Right hindlimb (tissue), 1 donor: Measurements from ENCODE around the gene KIF19.

ENCODE experiments used
- DNase-seq: peaks from one replicate; pipeline ENCODE4 v3.0.0-alpha.2; 2018

The KIF19 gene

GRCh38 chr17:74342224-74342623, 16.2 kb downstream of the KIF19 start:
- no peak for DNase-seq

DNA sequence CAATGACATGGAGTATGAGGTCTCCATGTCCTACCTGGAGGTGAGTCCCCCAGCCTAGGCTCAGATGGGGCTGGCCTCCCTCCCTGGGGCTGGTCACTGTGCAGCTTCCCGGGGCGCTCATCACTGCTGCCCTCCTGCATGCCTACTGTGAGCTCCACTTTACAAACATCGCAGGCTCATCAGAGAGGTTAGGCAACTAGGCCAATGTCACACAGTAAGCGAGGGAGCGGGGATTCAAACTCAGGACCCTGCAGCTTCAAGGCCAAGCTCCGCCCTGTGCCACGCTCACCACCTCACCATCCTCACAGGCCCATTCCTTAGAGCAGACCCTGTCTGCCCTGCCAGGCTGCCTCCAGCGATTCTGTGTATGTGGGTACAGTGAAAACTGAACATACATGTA, 17.1 kb downstream of the KIF19 start:
- no peak for DNase-seq

- DNase-seq, result no peak
These were observed 17.7 kb downstream of the KIF19 start for GRCh38 chr17:74343526-74344284.

- no peak for DNase-seq
These were observed 18.6 kb downstream of the KIF19 start for GRCh38 chr17:74344658-74345057.

DNA sequence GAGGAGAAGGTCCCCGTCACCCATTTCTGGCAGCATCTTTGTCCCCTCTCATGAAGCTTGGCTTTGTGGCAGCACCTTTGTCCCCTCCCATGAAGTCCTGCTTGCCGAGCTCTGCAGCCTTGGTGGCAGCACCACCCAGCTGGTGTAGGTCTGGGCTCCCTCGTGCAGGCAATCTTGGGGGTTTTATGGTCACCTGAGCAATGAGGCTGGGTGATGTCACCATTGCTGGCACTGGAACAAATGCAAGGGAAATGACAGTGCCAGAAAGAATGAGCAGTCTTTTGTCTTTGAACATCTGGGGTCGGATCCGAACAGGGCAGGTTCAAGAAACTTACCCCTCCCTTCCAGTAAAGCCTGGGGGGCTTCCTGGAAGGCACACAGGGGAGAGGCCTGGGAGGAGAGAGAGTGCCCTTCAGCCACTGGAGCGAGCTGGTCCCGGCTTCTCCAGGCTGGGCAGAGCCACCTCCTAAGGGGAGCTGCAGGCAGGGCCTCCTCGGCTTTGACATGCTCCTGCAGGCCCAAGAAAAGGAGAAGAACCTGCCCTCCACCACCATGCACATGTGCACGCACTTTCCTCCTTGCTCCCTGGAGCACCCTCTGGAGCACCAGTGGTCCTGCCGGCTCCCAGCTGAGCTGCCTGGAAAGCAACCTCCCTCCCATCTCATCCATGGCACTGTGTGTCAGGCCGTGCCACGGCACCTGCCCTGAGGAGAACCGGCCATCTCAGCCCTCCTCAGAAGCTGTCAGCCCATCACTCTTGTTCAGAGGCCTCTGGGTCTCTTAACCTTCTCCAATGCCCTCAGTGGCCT, 19.6 kb downstream of the KIF19 start:
- no peak for DNase-seq

- DNase-seq, result no peak
These were observed 21.6 kb downstream of the KIF19 start for GRCh38 chr17:74347646-74348045.

GRCh38 chr17:74349120-74349519, 23.1 kb downstream of the KIF19 start:
- DNase-seq, result no peak

DNA sequence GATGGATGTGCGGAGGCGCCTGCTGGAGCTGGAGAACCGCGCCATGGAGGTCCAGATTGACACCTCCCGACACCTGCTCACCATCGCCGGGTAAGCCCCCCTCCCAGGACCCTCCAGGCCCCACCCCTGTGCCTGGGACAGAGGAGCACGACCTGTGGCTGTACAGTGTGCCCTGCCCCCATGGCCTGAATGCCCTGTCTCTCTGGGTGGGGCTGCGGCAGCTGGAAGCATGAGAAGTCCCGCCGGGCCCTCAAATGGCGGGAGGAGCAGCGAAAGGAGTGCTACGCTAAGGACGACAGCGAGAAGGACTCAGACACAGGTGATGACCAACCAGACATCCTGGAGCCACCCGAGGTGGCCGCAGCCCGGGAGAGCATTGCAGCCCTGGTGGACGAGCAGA, 24.5 kb downstream of the KIF19 start:
- DNase-seq, result no peak

- DNase-seq, result no peak
These were observed 25.7 kb downstream of the KIF19 start for GRCh38 chr17:74351552-74352210.

GRCh38 chr17:74353446-74354060, 27.5 kb downstream of the KIF19 start:
- no peak for DNase-seq

DNA sequence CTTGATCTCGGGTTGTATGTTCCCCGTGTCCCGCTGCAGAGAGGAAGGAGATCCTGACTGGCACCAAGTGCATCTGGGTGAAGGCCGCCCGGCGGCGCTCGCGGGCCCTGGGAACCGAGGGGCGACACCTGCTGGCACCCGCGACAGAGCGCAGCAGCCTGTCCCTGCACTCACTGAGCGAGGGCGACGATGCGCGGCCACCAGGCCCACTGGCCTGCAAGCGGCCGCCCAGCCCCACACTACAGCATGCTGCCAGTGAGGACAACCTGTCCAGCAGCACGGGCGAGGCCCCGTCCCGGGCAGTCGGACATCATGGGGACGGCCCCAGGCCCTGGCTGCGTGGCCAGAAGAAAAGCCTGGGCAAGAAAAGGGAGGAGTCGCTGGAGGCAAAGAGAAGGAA, 28.1 kb downstream of the KIF19 start:
- no peak for DNase-seq

DNA sequence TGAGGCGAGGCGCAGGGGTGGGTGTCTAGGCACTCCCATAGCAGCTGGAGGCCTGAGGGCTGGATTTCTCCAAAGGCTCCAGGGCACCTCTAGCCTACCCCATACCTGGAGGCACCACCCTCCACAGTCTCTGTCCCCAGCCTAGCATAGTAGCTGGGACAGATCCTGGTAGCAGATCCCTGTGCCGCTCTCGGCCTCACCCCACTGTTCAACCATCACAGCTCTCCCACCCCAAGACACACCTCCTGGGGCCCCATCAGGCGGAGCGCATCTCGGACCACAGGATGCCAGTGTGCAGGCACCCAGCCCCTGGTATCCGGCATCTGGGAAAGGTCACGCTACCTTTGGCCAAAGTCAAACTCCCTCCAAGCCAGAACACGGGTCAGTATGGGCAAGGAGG, 28.5 kb downstream of the KIF19 start:
- no peak for DNase-seq

DNA sequence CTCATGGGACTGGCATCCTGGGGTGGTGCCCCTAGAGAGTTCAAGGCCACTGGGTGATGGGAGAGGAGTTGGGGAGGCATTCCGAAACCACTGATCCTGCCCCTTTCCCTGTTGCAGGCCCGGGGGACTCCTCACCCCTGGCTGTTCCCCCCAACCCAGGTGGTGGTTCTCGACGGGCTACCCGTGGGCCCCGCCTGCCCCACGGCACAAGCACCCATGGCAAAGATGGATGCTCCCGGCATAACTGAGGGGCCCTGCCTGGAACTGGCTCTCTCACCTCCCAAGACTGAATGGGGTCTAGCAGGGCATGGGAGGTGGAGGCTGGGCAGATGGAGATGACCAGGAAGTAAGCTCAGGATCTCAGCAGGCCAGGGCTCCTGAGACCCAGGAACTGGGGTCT, 29.0 kb downstream of the KIF19 start:
- no peak for DNase-seq

DNA sequence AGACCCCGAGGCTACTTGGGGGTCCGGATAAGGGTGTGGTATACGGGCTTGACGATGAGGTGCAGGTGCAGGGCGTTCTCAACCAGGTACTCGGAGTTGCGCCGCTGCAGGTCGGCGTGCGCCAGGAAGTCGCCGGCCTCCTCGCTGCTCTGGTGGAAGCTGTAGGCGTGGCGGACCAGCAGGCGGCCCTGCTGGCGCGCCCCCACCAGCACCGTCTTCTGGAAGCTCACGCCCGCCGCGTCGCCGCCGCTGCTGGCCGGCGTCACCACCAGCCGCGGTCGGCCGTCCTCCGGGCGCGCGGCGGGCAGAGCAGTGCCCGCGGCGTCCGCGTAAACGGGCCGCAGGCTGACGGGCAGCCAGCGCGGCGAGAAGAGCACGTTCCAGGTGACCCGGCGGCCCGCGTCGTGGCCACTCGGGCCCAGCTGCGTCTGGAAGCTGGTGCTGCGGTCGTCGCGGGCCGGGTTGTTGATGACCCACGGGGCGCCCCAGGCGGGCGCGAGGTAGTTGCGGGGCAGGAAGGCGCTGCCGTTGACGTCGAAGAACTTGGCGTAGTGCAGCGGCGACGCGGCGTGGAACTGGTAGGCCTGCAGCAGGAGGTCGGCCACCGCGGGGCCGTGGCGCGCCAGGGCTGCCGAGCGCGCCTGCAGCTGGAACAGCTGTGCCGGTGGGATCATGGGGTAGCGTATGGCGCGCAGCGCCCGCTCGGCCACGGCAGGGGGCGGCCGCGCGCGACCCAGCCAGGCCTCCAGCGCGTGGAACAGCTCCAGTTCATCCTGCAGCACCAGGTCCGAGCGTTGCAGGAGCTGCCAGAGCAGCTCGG, 30.8 kb downstream of the KIF19 start:
- DNase-seq, result peak; percentile 50

- DNase-seq, result no peak
These were observed 31.4 kb downstream of the KIF19 start for GRCh38 chr17:74357466-74357809.

DNA sequence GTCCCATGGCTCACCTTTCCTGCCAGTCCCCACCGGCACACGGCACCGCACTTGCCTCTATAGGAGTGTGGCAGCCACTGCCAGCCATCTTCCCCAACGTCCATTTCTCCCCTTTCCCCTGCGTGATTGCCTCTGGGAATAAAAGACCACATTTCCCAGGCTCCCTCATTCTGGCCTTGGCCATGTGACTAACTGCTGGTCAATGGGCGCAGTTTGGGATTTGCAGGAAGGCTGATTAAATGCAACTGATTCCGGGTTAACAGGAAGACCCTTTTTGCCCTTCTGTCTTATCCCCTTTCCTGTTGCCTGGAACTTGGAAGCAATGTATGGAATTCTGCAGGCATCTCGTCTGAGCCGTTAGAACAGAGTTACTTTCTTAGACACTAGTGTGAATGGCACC, 32.7 kb downstream of the KIF19 start:
- no peak for DNase-seq

DNA sequence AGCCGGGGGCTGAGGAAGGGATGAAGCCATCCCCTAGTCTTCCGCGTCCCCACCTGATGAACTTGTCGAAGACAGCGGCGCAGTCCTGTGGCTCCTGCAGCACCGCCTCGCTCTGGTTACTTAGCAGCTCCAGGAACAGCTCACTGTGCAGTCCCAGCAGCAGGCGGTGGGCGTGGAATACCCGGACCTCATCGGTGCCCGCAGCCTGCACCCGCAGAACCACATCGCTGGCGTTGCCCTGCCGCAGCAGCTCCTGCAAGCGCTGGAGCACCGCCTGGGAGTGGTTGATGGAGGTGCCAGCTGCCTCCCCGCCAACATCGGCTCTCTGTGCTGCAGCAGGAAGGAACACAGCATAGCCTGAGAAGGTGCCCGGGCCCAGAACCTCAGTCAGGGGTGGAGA, 33.9 kb downstream of the KIF19 start:
- no peak for DNase-seq

DNA sequence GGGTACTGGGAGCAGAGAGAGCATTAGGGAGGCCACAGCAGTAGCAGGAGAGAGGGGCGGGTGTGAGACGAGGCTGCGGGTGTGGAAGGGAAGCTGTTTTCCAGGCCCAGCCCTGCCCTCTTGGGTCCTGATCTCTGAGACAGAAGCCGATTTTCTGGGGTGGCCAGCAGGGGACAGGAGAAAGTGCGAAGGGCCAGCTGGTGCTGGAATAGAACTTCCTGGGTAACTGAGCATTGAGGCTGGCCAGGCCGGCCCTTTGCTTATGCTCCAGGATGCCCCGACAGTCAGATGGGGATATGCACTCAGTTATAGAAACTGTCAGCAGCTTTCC, 34.8 kb downstream of the KIF19 start:
- DNase-seq, result no peak

DNA sequence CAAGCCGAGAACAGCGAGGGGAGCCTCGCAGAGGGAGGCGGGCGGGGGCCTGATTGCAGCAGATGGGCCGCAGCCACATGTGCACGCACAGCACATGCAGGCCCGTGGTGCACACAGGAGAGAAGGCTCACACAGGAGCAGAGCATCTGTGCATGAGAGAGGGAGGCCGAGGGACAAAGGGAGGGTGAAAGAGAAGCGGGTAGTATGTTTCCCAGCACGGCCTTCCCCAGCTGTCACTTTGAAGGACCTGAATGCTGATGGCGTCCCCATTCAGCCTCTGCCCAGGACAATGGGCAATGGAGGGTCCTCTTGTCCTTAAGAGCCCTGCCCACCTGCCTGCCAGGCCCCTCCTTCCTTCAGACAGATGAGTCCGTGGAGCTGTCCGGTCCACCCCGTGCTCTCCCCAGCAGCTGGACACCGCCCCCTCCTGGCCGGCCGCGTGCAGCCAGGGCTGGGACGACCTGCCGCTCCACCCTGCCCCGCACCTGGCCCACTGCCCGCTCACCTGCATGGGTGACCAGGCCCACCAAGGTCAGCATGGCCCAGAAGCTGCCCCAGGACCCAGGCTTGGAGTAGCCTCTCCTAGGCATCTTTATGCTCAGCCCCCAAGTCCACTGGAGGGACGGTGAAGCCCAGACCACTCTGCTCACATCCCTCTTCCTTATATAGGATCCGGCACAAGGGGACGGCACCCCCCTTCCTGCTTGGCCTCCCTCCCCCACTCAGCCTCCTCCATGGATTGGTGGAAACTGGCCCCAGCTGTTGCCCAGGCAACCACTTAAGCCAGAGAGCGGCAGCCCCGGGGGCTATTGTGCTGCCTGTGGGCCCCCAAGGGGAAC, 35.4 kb downstream of the KIF19 start, which contains the start of gene BTBD17:
TSS of gene BTBD17 (minus strand) at position 639 of the 839 bp plus-strand sequence. CDS start at position 590, 49 bp downstream.
- peak; percentile 66 for DNase-seq

GRCh38 chr17:74362069-74362405, 36.0 kb downstream of the KIF19 start:
- no peak for DNase-seq

GRCh38 chr17:74362810-74363498, 36.9 kb downstream of the KIF19 start:
- DNase-seq, result peak; percentile 57
